WTC11 (cell line): ENCODE data around the gene RMI1. TPM values are rescaled to one million over a fixed set of nuclear protein-coding genes. Genes with fewer than 3 reads are reported as not detected.

ENCODE experiments used
- ATAC-seq: fragments of 200-7000 bp; cut with Tn5 transposase; 2 replicates; pipeline ENCODE4 v1.10.0; 2021; ENCODE audit warnings: mild to moderate bottlenecking, moderate library complexity
- CTCF ChIA-PET: fragments of 300-600 bp; sonication (Branson Sonifier 250); formaldehyde crosslinking; loops from one replicate; lab custom pipeline; 2021; ENCODE audit warnings: antibody characterized with exemption; lab: Charles Lee
- POLR2A ChIA-PET: fragments of 350-600 bp; sonication (Branson Sonifier 250); formaldehyde crosslinking; loops from one replicate; lab custom pipeline; 2021; ENCODE audit warnings: antibody characterized with exemption; lab: Charles Lee
- DNase-seq: peaks from one replicate; pipeline ENCODE4 v3.0.0; 2021; ENCODE audit warnings: low spot score
- H3K27ac Mint-ChIP-seq: 2 replicates; pipeline ENCODE4 v1.8.0; 2021; ENCODE audit warnings: mixed read lengths
- H3K27me3 Mint-ChIP-seq: 2 replicates; pipeline ENCODE4 v1.8.0; 2021; ENCODE audit warnings: low read depth, mild to moderate bottlenecking, moderate library complexity, mixed read lengths
- H3K36me3 Mint-ChIP-seq: 2 replicates; pipeline ENCODE4 v1.8.0; 2021; ENCODE audit warnings: mixed read lengths
- H3K4me1 Mint-ChIP-seq: 2 replicates; pipeline ENCODE4 v1.8.0; 2022; ENCODE audit warnings: mixed read lengths
- H3K4me3 Mint-ChIP-seq: 2 replicates; pipeline ENCODE4 v1.8.0; 2021; ENCODE audit warnings: mild to moderate bottlenecking, moderate library complexity, mixed read lengths
- H3K9me3 Mint-ChIP-seq: 2 replicates; pipeline ENCODE4 v1.8.0; 2021; ENCODE audit warnings: mixed read lengths
- AR ChIP-seq: fragments of 250-450 bp; sonication (Bioruptor Pico); IDR thresholded peaks from 2 replicates; pipeline ENCODE4 v1.9.0; 2021; ENCODE audit warnings: mild to moderate bottlenecking
- ATF6 ChIP-seq: sonication (generic); formaldehyde crosslinking; IDR thresholded peaks from 2 replicates; pipeline ENCODE4 v1.8.1; 2023; ENCODE audit warnings: mild to moderate bottlenecking, missing genetic modification reagents
- E2F5 ChIP-seq: sonication (generic); formaldehyde crosslinking; IDR thresholded peaks from 2 replicates; pipeline ENCODE4 v1.8.1; 2022; ENCODE audit warnings: mild to moderate bottlenecking, moderate library complexity, missing genetic modification reagents
- ESRRA ChIP-seq: sonication (generic); formaldehyde crosslinking; IDR thresholded peaks from 2 replicates; pipeline ENCODE4 v1.8.1; 2022; ENCODE audit warnings: mild to moderate bottlenecking, missing genetic modification reagents, borderline replicate concordance
- FOXJ3 ChIP-seq: sonication (generic); formaldehyde crosslinking; IDR thresholded peaks from 2 replicates; pipeline ENCODE4 v1.9.0; 2021; ENCODE audit warnings: missing genetic modification reagents, mild to moderate bottlenecking, borderline replicate concordance
- IRF1 ChIP-seq: sonication (generic); formaldehyde crosslinking; IDR thresholded peaks from 2 replicates; pipeline ENCODE4 v1.8.0; 2023; ENCODE audit warnings: missing genetic modification reagents
- JUN ChIP-seq: sonication (generic); formaldehyde crosslinking; IDR thresholded peaks from 2 replicates; pipeline ENCODE4 v1.8.0; 2023; ENCODE audit warnings: mild to moderate bottlenecking, missing genetic modification reagents
- NR1H2 ChIP-seq: sonication (generic); formaldehyde crosslinking; IDR thresholded peaks from 2 replicates; pipeline ENCODE4 v1.9.0; 2021; ENCODE audit warnings: mild to moderate bottlenecking, moderate library complexity, missing genetic modification reagents
- PRDM15 ChIP-seq: sonication (generic); formaldehyde crosslinking; IDR thresholded peaks from 2 replicates; pipeline ENCODE4 v1.8.0; 2022; ENCODE audit warnings: missing genetic modification reagents
- PREB ChIP-seq: sonication (generic); formaldehyde crosslinking; IDR thresholded peaks from 2 replicates; pipeline ENCODE4 v1.8.1; 2022; ENCODE audit warnings: mild to moderate bottlenecking, missing genetic modification reagents, moderate library complexity, borderline replicate concordance
- ZNF671 ChIP-seq: fragments of 250-450 bp; sonication (Bioruptor Pico); IDR thresholded peaks from 2 replicates; pipeline ENCODE4 v1.8.0; 2021; ENCODE audit warnings: mild to moderate bottlenecking
- ZSCAN18 ChIP-seq: fragments of 250-450 bp; sonication (Bioruptor Pico); IDR thresholded peaks from 2 replicates; pipeline ENCODE4 v2.1.2; 2022; ENCODE audit warnings: mild to moderate bottlenecking, moderate library complexity
- total RNA-seq: library from RNA; stranded (reverse); gene quantifications from 3 replicates; pipeline ENCODE4 v1.2.3, GENCODE V29; 2021
- TF ChIP-seq, protein P1 (sequence below): fragments of 250-450 bp; sonication (Bioruptor Pico); IDR thresholded peaks from 2 replicates; pipeline ENCODE4 v1.9.0; 2021; ENCODE audit warnings: moderate library complexity, mild to moderate bottlenecking, inconsistent platforms, borderline replicate concordance
- TF ChIP-seq, protein P2 (sequence below): fragments of 250-450 bp; sonication (Bioruptor Pico); IDR thresholded peaks from 2 replicates; pipeline ENCODE4 v1.9.0; 2021; ENCODE audit warnings: mild to moderate bottlenecking, borderline replicate concordance
- TF ChIP-seq, protein P3 (sequence below): sonication (generic); formaldehyde crosslinking; IDR thresholded peaks from 2 replicates; pipeline ENCODE4 v1.8.0; 2023; ENCODE audit warnings: mild to moderate bottlenecking, missing genetic modification reagents

RMI1 gene
- total RNA-seq, 1 experiment from 2014 or later = 25.8 TPM

GRCh38 chr9:84027201-84027600 is 46.6 kb downstream of the RMI1 start:
- ChIA-PET POLR2A (no interaction called here), CTCF (no interaction called here)
- H3K27ac Mint-ChIP-seq = no peak overlapping the region
- no peak overlapping the region for H3K4me3 Mint-ChIP-seq
- no peaks in the 10 kb centered on the region for H3K36me3 Mint-ChIP-seq
- TF ChIP-seq ZNF671 (CRISPR knock-in tag) (no peak), PRDM15 (CRISPR knock-in tag) (no peak), AR (no peak), IRF1 (no peak), ZSCAN18 (CRISPR knock-in tag) (no peak), ESRRA (CRISPR knock-in tag) (no peak), JUN (CRISPR knock-in tag) (no peak), ATF6 (CRISPR knock-in tag) (no peak), E2F5 (CRISPR knock-in tag) (no peak), FOXJ3 (CRISPR knock-in tag) (no peak), NR1H2 (CRISPR knock-in tag) (no peak), PREB (CRISPR knock-in tag) (no peak)
- TF ChIP-seq, protein P1, sequence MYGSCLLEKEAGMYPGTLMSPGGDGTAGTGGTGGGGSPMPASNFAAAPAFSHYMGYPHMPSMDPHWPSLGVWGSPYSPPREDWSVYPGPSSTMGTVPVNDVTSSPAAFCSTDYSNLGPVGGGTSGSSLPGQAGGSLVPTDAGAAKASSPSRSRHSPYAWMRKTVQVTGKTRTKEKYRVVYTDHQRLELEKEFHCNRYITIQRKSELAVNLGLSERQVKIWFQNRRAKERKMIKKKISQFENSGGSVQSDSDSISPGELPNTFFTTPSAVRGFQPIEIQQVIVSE (CRISPR knock-in tag) = no peak
- TF ChIP-seq, protein P2, sequence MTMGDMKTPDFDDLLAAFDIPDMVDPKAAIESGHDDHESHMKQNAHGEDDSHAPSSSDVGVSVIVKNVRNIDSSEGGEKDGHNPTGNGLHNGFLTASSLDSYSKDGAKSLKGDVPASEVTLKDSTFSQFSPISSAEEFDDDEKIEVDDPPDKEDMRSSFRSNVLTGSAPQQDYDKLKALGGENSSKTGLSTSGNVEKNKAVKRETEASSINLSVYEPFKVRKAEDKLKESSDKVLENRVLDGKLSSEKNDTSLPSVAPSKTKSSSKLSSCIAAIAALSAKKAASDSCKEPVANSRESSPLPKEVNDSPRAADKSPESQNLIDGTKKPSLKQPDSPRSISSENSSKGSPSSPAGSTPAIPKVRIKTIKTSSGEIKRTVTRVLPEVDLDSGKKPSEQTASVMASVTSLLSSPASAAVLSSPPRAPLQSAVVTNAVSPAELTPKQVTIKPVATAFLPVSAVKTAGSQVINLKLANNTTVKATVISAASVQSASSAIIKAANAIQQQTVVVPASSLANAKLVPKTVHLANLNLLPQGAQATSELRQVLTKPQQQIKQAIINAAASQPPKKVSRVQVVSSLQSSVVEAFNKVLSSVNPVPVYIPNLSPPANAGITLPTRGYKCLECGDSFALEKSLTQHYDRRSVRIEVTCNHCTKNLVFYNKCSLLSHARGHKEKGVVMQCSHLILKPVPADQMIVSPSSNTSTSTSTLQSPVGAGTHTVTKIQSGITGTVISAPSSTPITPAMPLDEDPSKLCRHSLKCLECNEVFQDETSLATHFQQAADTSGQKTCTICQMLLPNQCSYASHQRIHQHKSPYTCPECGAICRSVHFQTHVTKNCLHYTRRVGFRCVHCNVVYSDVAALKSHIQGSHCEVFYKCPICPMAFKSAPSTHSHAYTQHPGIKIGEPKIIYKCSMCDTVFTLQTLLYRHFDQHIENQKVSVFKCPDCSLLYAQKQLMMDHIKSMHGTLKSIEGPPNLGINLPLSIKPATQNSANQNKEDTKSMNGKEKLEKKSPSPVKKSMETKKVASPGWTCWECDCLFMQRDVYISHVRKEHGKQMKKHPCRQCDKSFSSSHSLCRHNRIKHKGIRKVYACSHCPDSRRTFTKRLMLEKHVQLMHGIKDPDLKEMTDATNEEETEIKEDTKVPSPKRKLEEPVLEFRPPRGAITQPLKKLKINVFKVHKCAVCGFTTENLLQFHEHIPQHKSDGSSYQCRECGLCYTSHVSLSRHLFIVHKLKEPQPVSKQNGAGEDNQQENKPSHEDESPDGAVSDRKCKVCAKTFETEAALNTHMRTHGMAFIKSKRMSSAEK (CRISPR knock-in tag) = no peak
- TF ChIP-seq, protein P3, sequence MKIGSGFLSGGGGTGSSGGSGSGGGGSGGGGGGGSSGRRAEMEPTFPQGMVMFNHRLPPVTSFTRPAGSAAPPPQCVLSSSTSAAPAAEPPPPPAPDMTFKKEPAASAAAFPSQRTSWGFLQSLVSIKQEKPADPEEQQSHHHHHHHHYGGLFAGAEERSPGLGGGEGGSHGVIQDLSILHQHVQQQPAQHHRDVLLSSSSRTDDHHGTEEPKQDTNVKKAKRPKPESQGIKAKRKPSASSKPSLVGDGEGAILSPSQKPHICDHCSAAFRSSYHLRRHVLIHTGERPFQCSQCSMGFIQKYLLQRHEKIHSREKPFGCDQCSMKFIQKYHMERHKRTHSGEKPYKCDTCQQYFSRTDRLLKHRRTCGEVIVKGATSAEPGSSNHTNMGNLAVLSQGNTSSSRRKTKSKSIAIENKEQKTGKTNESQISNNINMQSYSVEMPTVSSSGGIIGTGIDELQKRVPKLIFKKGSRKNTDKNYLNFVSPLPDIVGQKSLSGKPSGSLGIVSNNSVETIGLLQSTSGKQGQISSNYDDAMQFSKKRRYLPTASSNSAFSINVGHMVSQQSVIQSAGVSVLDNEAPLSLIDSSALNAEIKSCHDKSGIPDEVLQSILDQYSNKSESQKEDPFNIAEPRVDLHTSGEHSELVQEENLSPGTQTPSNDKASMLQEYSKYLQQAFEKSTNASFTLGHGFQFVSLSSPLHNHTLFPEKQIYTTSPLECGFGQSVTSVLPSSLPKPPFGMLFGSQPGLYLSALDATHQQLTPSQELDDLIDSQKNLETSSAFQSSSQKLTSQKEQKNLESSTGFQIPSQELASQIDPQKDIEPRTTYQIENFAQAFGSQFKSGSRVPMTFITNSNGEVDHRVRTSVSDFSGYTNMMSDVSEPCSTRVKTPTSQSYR = no peak
- H3K4me1 Mint-ChIP-seq = no peaks in the 10 kb centered on the region
- DNase-seq = no peak
- no peak for ATAC-seq
- H3K9me3 Mint-ChIP-seq = peaks cover 9% of the 10 kb centered on the region
- no peaks in the 10 kb centered on the region for H3K27me3 Mint-ChIP-seq
